ENCODE data around the gene MAP1B.

The MAP1B gene

GRCh38 chr5:72233835-72234234, 126.6 kb downstream of the MAP1B start:
- Mint-ChIP-seq H3K9me3 (no peaks in the 10 kb centered on the region), H3K27me3 (ENCODE audit: low read depth, poor library complexity) (no peaks in the 10 kb centered on the region), H3K27ac (no peak overlapping the region), H3K36me3 (ENCODE audit: low read depth) (peaks cover 36% of the 10 kb centered on the region), H3K4me1 (peaks cover 82% of the 10 kb centered on the region), H3K4me3 (no peak overlapping the region)
- DNase-seq: no peak
- TF ChIP-seq, protein P1, sequence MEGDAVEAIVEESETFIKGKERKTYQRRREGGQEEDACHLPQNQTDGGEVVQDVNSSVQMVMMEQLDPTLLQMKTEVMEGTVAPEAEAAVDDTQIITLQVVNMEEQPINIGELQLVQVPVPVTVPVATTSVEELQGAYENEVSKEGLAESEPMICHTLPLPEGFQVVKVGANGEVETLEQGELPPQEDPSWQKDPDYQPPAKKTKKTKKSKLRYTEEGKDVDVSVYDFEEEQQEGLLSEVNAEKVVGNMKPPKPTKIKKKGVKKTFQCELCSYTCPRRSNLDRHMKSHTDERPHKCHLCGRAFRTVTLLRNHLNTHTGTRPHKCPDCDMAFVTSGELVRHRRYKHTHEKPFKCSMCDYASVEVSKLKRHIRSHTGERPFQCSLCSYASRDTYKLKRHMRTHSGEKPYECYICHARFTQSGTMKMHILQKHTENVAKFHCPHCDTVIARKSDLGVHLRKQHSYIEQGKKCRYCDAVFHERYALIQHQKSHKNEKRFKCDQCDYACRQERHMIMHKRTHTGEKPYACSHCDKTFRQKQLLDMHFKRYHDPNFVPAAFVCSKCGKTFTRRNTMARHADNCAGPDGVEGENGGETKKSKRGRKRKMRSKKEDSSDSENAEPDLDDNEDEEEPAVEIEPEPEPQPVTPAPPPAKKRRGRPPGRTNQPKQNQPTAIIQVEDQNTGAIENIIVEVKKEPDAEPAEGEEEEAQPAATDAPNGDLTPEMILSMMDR (IDR thresholded peaks at IDR 0.05): no peak

GRCh38 chr5:72234265-72234700, 127.0 kb downstream of the MAP1B start:
- peak overlapping the region; percentile 18 for H3K27ac Mint-ChIP-seq
- H3K27me3 Mint-ChIP-seq (ENCODE audit: low read depth, poor library complexity): no peaks in the 10 kb centered on the region
- no peak for DNase-seq
- H3K9me3 Mint-ChIP-seq: no peaks in the 10 kb centered on the region
- no peak overlapping the region for H3K4me3 Mint-ChIP-seq
- H3K36me3 Mint-ChIP-seq (ENCODE audit: low read depth): peaks cover 36% of the 10 kb centered on the region
- TF ChIP-seq, protein P1 (IDR thresholded peaks at IDR 0.05): no peak
- peaks cover 82% of the 10 kb centered on the region for H3K4me1 Mint-ChIP-seq

DNA sequence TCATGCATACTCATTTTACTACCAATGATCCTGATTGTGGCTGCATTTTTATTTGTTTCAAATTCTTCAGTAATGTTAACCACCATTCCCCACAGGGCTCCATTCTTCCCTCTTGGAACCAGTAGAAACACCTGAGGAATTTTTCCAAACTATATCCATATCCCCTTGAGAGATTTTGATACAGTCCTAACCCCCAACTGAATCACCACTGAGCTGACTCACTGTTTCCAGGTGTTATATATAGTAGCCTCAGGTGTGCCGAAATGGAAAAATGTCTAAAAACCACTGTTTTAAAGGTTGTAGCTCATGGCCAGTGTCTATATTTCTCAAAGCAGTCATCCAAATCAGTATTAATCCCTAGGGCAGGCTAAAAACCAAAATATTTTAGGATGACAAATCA, 127.6 kb downstream of the MAP1B start:
- H3K27me3 Mint-ChIP-seq (ENCODE audit: low read depth, poor library complexity): no peaks in the 10 kb centered on the region
- H3K36me3 Mint-ChIP-seq (ENCODE audit: low read depth): peaks cover 36% of the 10 kb centered on the region
- H3K4me1 Mint-ChIP-seq: peaks cover 80% of the 10 kb centered on the region
- no peak overlapping the region for H3K4me3 Mint-ChIP-seq
- DNase-seq: no peak
- no peaks in the 10 kb centered on the region for H3K9me3 Mint-ChIP-seq
- peak overlapping the region; percentile 14 for H3K27ac Mint-ChIP-seq
- TF ChIP-seq, protein P1 (IDR thresholded peaks at IDR 0.05): no peak

- peak overlapping the region; percentile 98 for H3K27ac Mint-ChIP-seq
- no peaks in the 10 kb centered on the region for H3K9me3 Mint-ChIP-seq
- H3K4me3 Mint-ChIP-seq: peak overlapping the region; percentile 28
- H3K4me1 Mint-ChIP-seq: peaks cover 73% of the 10 kb centered on the region
- peak; percentile 14 for DNase-seq
- TF ChIP-seq, protein P1 (IDR thresholded peaks at IDR 0.05): no peak
- H3K36me3 Mint-ChIP-seq (ENCODE audit: low read depth): peaks cover 29% of the 10 kb centered on the region
- H3K27me3 Mint-ChIP-seq (ENCODE audit: low read depth, poor library complexity): no peaks in the 10 kb centered on the region
Measured at GRCh38 chr5:72235725-72236124, 128.4 kb downstream of the MAP1B start.

DNA sequence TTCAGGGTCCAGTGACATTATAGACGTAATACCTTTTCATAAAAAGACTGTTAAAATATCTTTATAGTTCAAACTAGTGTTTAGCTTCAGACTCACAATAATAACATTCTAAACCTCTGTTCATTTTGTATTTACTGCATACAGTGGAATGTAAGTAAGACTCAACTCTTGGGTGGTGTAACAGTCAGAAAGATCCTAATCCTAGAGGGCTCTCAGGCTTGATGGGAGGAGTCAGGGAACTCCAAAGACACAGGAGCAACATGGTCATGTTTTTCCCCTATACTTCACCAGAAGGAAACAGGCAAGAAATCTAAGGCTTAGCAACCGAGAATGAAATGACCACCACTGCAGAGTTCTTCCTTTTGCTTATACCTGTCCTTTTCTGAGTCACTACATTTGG, 130.1 kb downstream of the MAP1B start:
- TF ChIP-seq, protein P1 (IDR thresholded peaks at IDR 0.05): no peak
- H3K4me3 Mint-ChIP-seq: no peak overlapping the region
- peaks cover 78% of the 10 kb centered on the region for H3K4me1 Mint-ChIP-seq
- H3K9me3 Mint-ChIP-seq: no peaks in the 10 kb centered on the region
- H3K36me3 Mint-ChIP-seq (ENCODE audit: low read depth): peaks cover 18% of the 10 kb centered on the region
- DNase-seq: no peak
- peak overlapping the region; percentile 75 for H3K27ac Mint-ChIP-seq
- H3K27me3 Mint-ChIP-seq (ENCODE audit: low read depth, poor library complexity): no peaks in the 10 kb centered on the region

DNA sequence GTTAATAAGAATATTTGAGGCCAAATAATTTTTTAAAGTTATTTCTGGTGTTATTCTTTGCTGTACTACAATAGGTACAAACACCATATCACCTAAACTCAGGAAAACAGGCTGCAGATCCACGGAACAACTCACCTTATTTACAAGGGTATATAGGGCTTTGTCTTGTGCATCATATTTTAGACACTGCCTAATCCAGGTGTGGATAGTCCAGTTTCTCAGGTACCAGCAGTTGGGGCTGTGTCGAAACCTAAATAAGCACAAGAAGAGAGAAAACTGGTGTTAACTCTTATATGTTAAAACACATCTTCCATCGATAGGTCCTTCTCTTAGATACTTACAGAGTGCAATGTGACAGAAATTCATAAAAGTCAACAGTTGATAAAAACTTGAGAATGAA, 130.6 kb downstream of the MAP1B start:
- H3K36me3 Mint-ChIP-seq (ENCODE audit: low read depth): peaks cover 16% of the 10 kb centered on the region
- H3K9me3 Mint-ChIP-seq: no peaks in the 10 kb centered on the region
- no peak overlapping the region for H3K4me3 Mint-ChIP-seq
- peaks cover 78% of the 10 kb centered on the region for H3K4me1 Mint-ChIP-seq
- TF ChIP-seq, protein P1 (IDR thresholded peaks at IDR 0.05): no peak
- peak overlapping the region; percentile 91 for H3K27ac Mint-ChIP-seq
- no peaks in the 10 kb centered on the region for H3K27me3 Mint-ChIP-seq (ENCODE audit: low read depth, poor library complexity)
- no peak for DNase-seq
